Stomach smooth muscle (tissue), 2 donors: ENCODE measurements around the gene SPTLC3.

Source experiments
- H3K27ac ChIP-seq: one replicate; pipeline ENCODE4 v1.7.0; 2013; ENCODE audit warnings: mild to moderate bottlenecking, low read length, inconsistent platforms
- H3K27me3 ChIP-seq, 2 donors: one replicate each; pipeline ENCODE4 v1.7.0; 2013; ENCODE audit warnings: low read length in 2 of 2; ENCODE audit not compliant: insufficient read depth in 2 of 2, control insufficient read depth in 1 of 2
- H3K36me3 ChIP-seq, 2 donors: one replicate each; pipeline ENCODE4 v1.7.0; 2013; ENCODE audit warnings: low read length in 2 of 2; ENCODE audit not compliant: control insufficient read depth in 2 of 2, insufficient read depth in 2 of 2
- H3K4me1 ChIP-seq: one replicate; pipeline ENCODE4 v1.7.0; 2013; ENCODE audit warnings: low read length; ENCODE audit not compliant: control insufficient read depth, insufficient read depth
- H3K4me3 ChIP-seq, 2 donors: one replicate each; pipeline ENCODE4 v1.7.0; 2013; ENCODE audit warnings: low read length in 2 of 2
- H3K9ac ChIP-seq, 2 donors: one replicate each; pipeline ENCODE4 v1.7.0; 2013; ENCODE audit warnings: low read length in 2 of 2, mild to moderate bottlenecking in 1 of 2
- H3K9me3 ChIP-seq, 2 donors: one replicate each; pipeline ENCODE4 v1.7.0; 2013; ENCODE audit warnings: low read length in 2 of 2; ENCODE audit not compliant: control insufficient read depth in 2 of 2
- donor health status: healthy.
- donor health status: Pancreatic carcinoma.

SPTLC3 gene

DNA sequence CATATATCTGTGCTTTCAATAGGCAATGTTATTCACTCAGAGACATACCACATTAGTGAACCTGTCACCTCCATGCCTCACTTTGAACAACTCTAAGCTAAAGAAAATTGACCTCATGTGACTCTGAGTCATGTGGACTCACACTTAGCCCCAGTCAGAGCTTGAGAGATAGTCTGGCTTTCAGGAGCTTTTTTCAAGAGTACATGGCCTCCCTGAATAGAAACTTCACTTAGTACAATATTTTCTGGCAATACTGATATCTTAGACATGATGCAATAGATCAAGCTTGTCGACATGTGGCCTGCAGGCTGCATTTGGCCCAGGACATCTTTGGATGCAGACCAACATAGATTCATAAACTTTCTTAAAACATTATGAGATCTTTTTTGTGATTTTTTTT lies 8.5 kb downstream of the SPTLC3 start:
- H3K9me3 ChIP-seq = peaks cover 0 to 3% of the 10 kb centered on the region in 2 donors
- H3K27ac ChIP-seq = no peak overlapping the region
- H3K4me3 ChIP-seq = no peak overlapping the region
- no peaks in the 10 kb centered on the region for H3K27me3 ChIP-seq
- H3K4me1 ChIP-seq = peaks cover 3% of the 10 kb centered on the region
- H3K36me3 ChIP-seq = no peaks in the 10 kb centered on the region
- H3K9ac ChIP-seq = no peak overlapping the region

DNA sequence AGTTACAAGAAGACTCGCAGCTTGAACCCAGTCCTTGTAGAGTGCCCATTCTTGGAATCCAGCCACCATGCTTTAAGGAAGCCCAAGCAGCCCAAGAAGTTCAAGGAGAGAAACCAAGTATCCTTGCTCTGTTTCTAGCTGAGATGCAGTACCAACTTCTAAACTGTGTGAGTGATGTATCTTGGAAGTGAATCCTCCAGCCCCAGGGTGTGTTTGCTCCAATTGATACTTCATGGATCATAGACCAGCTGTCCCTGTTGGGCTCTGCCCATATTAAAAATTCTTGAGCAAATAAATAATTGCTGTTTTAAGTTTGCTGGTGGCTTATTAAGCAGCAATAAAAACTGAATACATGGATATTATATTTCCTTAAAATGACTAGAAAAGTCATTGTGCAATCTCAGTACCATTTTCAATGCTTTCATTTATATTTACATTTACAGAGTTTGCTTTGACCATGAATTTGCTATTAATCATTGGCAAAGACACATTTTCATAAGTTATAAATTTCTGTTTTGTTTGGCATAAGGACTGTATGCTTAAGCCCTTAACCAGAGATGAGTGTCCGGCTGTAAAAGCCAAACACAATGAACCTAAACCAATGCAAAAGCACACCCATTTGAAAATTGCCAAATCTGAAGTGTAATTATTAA lies 9.2 kb downstream of the SPTLC3 start:
- Histone ChIP-seq H3K9me3 (peaks cover 3 to 6% of the 10 kb centered on the region in 2 donors), H3K36me3 (no peaks in the 10 kb centered on the region), H3K27me3 (no peaks in the 10 kb centered on the region), H3K9ac (no peak overlapping the region), H3K27ac (no peak overlapping the region), H3K4me1 (peaks cover 3% of the 10 kb centered on the region), H3K4me3 (no peak overlapping the region)

DNA sequence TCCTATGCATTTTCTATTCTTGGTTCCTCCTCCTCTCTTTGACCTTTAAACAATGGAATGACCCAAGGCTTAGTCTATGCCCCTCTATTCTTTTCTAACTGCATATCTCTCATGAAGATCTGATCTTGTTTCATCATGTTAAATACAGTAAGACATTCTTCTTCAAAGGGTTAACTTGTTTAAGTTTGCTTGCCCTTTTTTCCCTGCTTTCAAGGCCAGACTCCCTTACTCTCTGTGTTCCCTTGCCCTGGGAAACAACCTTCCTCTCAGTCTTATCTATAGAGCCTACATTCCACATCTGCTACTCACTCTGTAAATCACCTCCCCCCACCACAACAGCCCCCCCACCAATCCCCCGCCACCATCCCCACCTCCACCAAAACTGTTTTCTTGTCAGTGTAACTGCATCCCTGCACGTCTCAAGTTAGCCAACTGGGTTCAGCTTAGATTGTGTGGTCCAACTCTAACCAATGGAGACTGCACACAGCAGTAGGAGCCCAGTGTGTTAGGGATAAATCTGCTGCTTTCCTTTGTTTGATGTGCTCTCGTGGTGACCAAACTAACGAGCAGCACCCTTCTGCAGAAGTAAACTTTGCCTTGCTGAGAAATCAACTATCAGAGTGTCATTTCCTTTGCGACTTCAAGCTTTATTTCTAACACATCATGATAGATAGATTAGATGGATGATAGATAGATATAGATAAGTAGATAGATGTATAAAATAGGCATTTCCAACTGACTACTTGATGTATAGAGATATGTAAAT lies 12.6 kb downstream of the SPTLC3 start:
- Histone ChIP-seq H3K27me3 (no peaks in the 10 kb centered on the region), H3K9ac (no peak overlapping the region), H3K4me3 (no peak overlapping the region), H3K9me3 (peaks cover 3 to 6% of the 10 kb centered on the region in 2 donors), H3K36me3 (no peaks in the 10 kb centered on the region), H3K4me1 (no peaks in the 10 kb centered on the region), H3K27ac (no peak overlapping the region)

DNA sequence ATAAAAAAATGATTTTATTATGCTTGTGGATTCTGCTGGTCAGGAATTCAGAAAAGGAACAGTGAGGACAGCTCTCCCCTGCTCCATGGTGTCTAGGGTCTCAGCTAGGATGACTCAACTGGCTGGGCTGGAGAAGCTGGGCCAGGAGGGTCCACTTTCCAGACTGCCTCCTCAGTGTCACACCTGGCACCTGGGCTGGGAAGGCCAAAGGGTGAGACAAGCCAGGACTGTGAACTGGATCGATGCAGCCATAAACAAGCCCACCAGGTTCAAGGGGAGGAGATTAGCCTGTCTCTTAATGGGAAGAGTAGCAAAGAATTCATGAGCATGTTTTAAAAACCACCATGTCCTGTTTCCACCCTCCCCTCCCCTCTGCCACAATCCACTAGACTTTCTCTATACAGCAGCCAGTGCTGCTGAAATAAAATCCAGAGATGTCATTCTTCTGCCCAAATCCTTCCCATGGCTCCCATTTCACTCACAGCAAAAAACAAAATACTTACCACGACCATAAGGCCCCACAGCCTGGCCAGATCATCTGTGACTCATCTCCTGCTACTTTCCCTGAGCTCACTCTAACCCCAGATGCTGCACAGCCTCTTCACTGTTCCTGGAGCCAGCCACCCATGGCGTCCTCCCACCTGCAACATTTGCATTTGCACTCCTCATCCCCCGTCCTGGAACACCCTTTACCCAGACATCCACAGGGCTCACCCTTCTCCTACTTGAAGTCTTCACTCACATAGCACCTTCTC lies 13.8 kb downstream of the SPTLC3 start:
- Histone ChIP-seq H3K9ac (no peak overlapping the region), H3K36me3 (peaks cover 0 to 2% of the 10 kb centered on the region in 2 donors), H3K27ac (no peak overlapping the region), H3K4me1 (no peaks in the 10 kb centered on the region), H3K27me3 (no peaks in the 10 kb centered on the region), H3K9me3 (peaks cover 3 to 6% of the 10 kb centered on the region in 2 donors), H3K4me3 (no peak overlapping the region)

DNA sequence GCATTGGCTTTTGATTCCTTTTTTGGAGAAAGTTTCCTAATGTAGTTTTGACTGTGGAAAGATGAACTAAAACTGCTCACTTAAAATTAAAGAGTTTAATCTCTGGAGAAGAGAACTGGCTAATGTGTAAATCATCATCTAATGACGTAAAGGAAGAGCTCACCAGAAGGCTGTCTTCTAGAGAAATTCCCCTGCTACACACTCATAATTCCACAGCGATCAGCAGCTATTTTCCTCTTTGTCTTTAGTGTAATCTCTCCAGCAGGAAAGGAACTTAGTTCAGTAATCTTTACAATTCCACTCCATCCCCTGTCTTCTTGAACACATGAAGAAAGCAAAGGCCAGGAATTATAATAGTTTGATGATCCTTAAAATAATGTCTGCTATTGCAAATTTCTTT lies 15.8 kb downstream of the SPTLC3 start:
- Histone ChIP-seq H3K4me1 (no peaks in the 10 kb centered on the region), H3K4me3 (no peak overlapping the region), H3K9me3 (peaks cover 3 to 6% of the 10 kb centered on the region in 2 donors), H3K27ac (no peak overlapping the region), H3K36me3 (peaks cover 0 to 2% of the 10 kb centered on the region in 2 donors), H3K9ac (no peak overlapping the region), H3K27me3 (no peaks in the 10 kb centered on the region)

DNA sequence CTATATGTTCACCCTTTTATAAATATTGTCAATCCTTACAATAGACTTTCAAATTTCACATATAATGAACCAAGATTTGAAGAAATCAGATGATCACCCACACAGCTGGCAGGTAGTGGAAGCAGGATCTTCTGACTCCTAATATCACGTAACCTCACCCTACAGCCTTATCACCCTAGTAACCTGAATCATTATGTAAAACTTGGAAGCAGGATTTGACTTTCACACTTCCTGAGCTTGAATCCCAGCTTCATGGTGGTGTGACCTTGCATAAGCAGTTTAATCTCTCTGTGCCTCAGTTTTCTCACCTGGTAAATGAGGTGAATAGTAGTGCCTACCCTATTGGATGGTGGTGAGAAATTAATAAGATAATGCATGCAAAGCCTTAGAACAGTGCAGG lies 16.4 kb downstream of the SPTLC3 start:
- Histone ChIP-seq H3K4me1 (no peaks in the 10 kb centered on the region), H3K9ac (no peak overlapping the region), H3K9me3 (peaks cover 3 to 6% of the 10 kb centered on the region in 2 donors), H3K4me3 (no peak overlapping the region), H3K27me3 (no peaks in the 10 kb centered on the region), H3K36me3 (peaks cover 0 to 2% of the 10 kb centered on the region in 2 donors), H3K27ac (no peak overlapping the region)

DNA sequence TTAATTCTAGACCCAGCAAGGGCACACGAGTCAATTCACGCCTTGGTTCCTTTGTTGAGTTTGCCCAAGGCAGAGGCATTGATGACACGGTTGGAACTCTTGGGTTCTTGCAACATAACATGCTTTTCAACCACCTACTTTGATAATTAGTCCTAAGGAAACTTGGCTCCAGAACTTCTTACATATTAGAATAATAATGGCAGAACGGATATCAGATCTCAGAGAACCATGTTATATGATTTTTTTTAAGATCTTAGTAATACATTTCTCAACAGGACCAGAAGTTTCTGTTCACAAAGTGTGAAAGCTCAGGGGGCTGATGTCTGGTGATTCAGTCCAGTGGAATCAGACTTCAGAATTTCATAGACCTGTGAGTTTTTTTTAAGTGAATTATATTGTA lies 19.2 kb downstream of the SPTLC3 start:
- H3K27me3 ChIP-seq = no peaks in the 10 kb centered on the region
- no peak overlapping the region for H3K4me3 ChIP-seq
- H3K4me1 ChIP-seq = no peaks in the 10 kb centered on the region
- peaks cover 0 to 2% of the 10 kb centered on the region in 2 donors for H3K36me3 ChIP-seq
- no peak overlapping the region for H3K9ac ChIP-seq
- no peak overlapping the region for H3K27ac ChIP-seq
- no peaks in the 10 kb centered on the region for H3K9me3 ChIP-seq

DNA sequence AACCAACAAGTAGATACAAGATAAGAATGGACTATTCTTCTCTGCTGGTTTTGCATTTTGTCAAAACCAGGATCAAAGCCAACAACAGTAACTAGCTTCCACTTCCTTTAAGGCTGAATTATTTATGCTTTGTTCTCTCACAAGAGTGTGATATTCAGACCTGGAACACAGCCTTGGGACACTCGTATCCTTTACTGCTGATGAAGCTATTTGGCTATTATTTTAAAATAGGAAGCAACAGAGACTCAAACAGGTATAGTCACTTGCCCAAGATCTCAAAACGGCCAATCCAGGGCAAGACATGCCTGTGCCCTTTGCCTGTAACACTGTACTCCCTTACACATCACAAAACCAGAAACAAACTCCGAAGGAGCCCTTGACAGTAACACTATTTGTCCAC lies 19.9 kb downstream of the SPTLC3 start:
- no peak overlapping the region for H3K4me3 ChIP-seq
- no peaks in the 10 kb centered on the region for H3K9me3 ChIP-seq
- no peaks in the 10 kb centered on the region for H3K27me3 ChIP-seq
- H3K36me3 ChIP-seq = peaks cover 0 to 2% of the 10 kb centered on the region in 2 donors
- no peak overlapping the region for H3K9ac ChIP-seq
- H3K4me1 ChIP-seq = no peaks in the 10 kb centered on the region
- H3K27ac ChIP-seq = no peak overlapping the region

DNA sequence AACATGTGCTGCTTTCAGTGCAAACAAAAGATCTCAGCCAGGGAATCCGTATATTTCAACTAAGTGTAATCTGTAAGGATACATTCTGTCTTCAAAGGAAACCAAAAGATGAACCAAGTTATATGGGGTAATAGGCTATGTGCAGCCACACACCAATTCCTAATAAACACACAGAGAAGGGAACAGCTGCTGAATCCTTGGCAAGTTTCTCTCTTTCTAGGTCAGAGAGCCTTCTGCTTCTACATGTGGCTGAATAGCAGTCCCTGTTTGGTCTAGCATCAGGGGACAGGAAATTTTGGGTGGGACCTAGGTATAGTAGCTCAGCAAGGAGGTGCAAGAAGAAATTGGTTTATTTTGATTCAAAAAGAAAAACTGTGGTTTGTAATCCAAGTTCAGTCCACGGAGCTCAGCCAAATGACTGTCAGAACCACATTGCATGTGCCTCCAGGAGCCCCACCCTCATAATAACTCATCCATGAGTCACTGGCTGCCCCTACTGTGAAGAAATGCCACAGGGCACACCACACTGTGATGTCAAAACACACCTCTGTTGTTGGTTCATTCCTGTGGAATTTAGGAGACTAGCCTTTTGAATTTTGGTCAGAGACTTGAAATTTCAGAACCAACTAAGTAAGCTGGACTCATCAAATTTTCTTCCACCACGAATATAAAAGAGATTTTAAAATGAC lies 21.1 kb downstream of the SPTLC3 start:
- no peak overlapping the region for H3K4me3 ChIP-seq
- H3K9me3 ChIP-seq = no peaks in the 10 kb centered on the region
- H3K27me3 ChIP-seq = no peaks in the 10 kb centered on the region
- H3K9ac ChIP-seq = no peak overlapping the region
- H3K27ac ChIP-seq = no peak overlapping the region
- peaks cover 0 to 2% of the 10 kb centered on the region in 2 donors for H3K36me3 ChIP-seq
- no peaks in the 10 kb centered on the region for H3K4me1 ChIP-seq

DNA sequence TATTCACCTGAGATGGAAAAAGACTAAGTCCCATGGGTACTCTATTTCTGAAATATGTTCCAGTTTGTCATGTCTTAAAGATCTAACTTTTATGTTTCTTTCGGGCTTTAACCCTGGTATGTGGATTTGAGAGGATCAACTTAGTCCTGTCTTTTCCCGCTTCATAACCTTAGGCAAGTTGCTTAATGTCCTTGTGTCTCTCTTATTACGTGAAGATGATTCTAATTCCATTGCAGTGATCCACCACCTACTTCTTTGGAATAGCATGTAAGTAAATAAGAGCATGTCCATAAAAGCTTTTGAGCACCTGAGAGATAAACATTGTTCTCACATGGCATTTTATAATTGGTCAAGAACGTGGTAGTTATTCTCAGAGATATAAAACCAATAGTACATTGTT lies 23.0 kb downstream of the SPTLC3 start:
- Histone ChIP-seq H3K36me3 (peaks cover 0 to 2% of the 10 kb centered on the region in 2 donors), H3K9ac (no peak overlapping the region), H3K4me1 (no peaks in the 10 kb centered on the region), H3K4me3 (no peak overlapping the region), H3K27ac (no peak overlapping the region), H3K27me3 (no peaks in the 10 kb centered on the region), H3K9me3 (no peaks in the 10 kb centered on the region)
